22Rv1 (cell line): ENCODE data around the gene TRAPPC11.

Experiments
- H3K27ac ChIP-seq: fragments of 450-650 bp; 2 replicates; pipeline ENCODE4 v1.5.1; 2017
- CTCF ChIP-seq: fragments of 450-650 bp; IDR thresholded peaks from 2 replicates; pipeline ENCODE4 v1.5.1; 2017; ENCODE audit warnings: mild to moderate bottlenecking
- ZFX ChIP-seq: fragments of 450-650 bp; IDR thresholded peaks from 2 replicates; pipeline ENCODE4 v1.6.1; 2017; ENCODE audit warnings: antibody characterized with exemption, borderline replicate concordance

Gene TRAPPC11

DNA sequence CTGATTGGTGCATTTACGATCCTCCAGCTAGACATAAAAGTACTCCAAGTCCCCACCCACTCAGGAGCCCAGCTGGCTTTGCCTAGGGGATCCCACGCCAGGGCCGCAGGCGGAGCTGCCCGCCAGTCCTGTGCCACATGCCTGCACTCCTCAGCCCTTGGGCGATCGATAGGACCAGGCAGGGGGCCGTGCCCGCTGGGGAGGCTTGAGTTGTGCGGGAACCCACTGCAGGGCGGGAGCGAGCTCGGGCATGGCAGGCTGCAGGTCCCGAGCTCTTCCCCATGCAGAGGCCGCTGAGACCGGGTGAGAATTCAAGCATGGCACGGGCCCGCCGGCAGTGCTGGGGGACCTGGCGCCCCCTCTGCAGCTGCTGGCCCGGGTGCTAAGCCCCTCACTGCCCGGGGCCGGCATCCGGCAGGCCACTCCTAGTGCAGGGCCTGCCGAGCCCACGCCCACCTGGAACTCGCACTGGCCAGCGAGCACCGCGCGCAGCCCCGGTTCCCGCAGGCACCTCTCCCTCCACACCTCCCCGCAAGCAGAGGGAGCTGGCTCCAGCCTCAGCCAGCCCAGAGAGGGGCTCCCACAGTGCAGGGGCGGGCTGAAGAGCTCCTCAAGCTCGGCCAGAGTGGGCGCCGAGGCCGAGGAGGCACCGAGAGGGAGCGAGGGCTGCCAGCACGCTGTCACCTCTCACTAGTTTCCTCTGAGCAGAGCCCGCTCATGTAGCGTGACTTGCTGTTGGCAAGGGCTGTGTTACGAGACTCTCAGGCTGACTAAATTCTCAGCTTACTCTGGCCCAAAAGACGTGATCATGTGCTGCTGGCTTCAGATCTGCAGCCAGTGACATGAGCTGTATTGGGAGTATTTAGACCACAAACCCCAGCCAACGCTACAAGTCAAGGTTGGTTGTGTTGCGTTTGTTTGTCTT lies 87.5 kb downstream of the TRAPPC11 start:
- TF ChIP-seq ZFX (no peak), CTCF (no peak)
- no peak overlapping the region for H3K27ac ChIP-seq

- H3K27ac ChIP-seq: no peak overlapping the region
- TF ChIP-seq ZFX (no peak), CTCF (no peak)
Observed at GRCh38 chr4:183747380-183747779, 88.3 kb downstream of the TRAPPC11 start.

- no peak overlapping the region for H3K27ac ChIP-seq
- TF ChIP-seq ZFX (no peak), CTCF (no peak)
Observed at GRCh38 chr4:183747931-183748670, 89.0 kb downstream of the TRAPPC11 start.

GRCh38 chr4:183751106-183751505 lies 92.0 kb downstream of the TRAPPC11 start:
- no peak overlapping the region for H3K27ac ChIP-seq
- no peak for TF ChIP-seq ZFX
- no peak for TF ChIP-seq CTCF

- no peak overlapping the region for H3K27ac ChIP-seq
- no peak for TF ChIP-seq ZFX
- TF ChIP-seq CTCF: no peak
Observed at GRCh38 chr4:183755596-183755995, 96.5 kb downstream of the TRAPPC11 start.

GRCh38 chr4:183757060-183757459 lies 98.0 kb downstream of the TRAPPC11 start:
- no peak for TF ChIP-seq CTCF
- TF ChIP-seq ZFX: no peak
- H3K27ac ChIP-seq: no peak overlapping the region
